ENCODE measurements around the gene GRHL1.

GRHL1 gene

GRCh38 chr2:9972621-9973479 lies 21.4 kb downstream of the GRHL1 start:
- DNase-seq (ENCODE audit: low read depth): no peak

- no peak for DNase-seq (ENCODE audit: low read depth)
Observed at GRCh38 chr2:9973690-9974089, 22.2 kb downstream of the GRHL1 start.

- DNase-seq (ENCODE audit: low read depth): no peak
Observed at GRCh38 chr2:9974343-9974742, 22.9 kb downstream of the GRHL1 start.

- no peak for DNase-seq (ENCODE audit: low read depth)
Observed at GRCh38 chr2:9975328-9975727, 23.8 kb downstream of the GRHL1 start.

GRCh38 chr2:9975805-9976447 lies 24.4 kb downstream of the GRHL1 start:
- no peak for DNase-seq (ENCODE audit: low read depth)

GRCh38 chr2:9979977-9980376 lies 28.5 kb downstream of the GRHL1 start:
- DNase-seq (ENCODE audit: low read depth): no peak

- DNase-seq (ENCODE audit: low read depth): no peak
Observed at GRCh38 chr2:9980520-9980919, 29.0 kb downstream of the GRHL1 start.

GRCh38 chr2:9981655-9982054 lies 30.2 kb downstream of the GRHL1 start:
- DNase-seq (ENCODE audit: low read depth): no peak

GRCh38 chr2:9982248-9982647 lies 30.8 kb downstream of the GRHL1 start:
- no peak for DNase-seq (ENCODE audit: low read depth)

GRCh38 chr2:9982891-9983290 lies 31.4 kb downstream of the GRHL1 start:
- no peak for DNase-seq (ENCODE audit: low read depth)

- DNase-seq (ENCODE audit: low read depth): no peak
Observed at GRCh38 chr2:9983401-9984216, 32.1 kb downstream of the GRHL1 start.

- no peak for DNase-seq (ENCODE audit: low read depth)
Observed at GRCh38 chr2:9984217-9984739, 32.8 kb downstream of the GRHL1 start.

GRCh38 chr2:9984871-9985480 lies 33.5 kb downstream of the GRHL1 start:
- no peak for DNase-seq (ENCODE audit: low read depth)

GRCh38 chr2:9985531-9986328 lies 34.2 kb downstream of the GRHL1 start:
- DNase-seq (ENCODE audit: low read depth): no peak

- no peak for DNase-seq (ENCODE audit: low read depth)
Observed at GRCh38 chr2:9988320-9988719, 36.8 kb downstream of the GRHL1 start.

- DNase-seq (ENCODE audit: low read depth): no peak
Observed at GRCh38 chr2:9990736-9991135, 39.2 kb downstream of the GRHL1 start.

- no peak for DNase-seq (ENCODE audit: low read depth)
Observed at GRCh38 chr2:9991221-9991620, 39.7 kb downstream of the GRHL1 start.

GRCh38 chr2:9991829-9992273 lies 40.4 kb downstream of the GRHL1 start:
- no peak for DNase-seq (ENCODE audit: low read depth)

- no peak for DNase-seq (ENCODE audit: low read depth)
Observed at GRCh38 chr2:9992427-9993187, 41.1 kb downstream of the GRHL1 start.

- no peak for DNase-seq (ENCODE audit: low read depth)
Observed at GRCh38 chr2:9993488-9994165, 42.1 kb downstream of the GRHL1 start.

Data from activated T-cell treated with anti-CD3 and anti-CD28 coated beads for 48 hours (primary cell).